RKO (cell line): ENCODE measurements around the gene SPAG6.

Experiments used
- DNase-seq: peaks from one replicate; pipeline ENCODE4 v3.0.0-alpha.2; 2016; ENCODE audit warnings: low spot score

Gene SPAG6

DNA sequence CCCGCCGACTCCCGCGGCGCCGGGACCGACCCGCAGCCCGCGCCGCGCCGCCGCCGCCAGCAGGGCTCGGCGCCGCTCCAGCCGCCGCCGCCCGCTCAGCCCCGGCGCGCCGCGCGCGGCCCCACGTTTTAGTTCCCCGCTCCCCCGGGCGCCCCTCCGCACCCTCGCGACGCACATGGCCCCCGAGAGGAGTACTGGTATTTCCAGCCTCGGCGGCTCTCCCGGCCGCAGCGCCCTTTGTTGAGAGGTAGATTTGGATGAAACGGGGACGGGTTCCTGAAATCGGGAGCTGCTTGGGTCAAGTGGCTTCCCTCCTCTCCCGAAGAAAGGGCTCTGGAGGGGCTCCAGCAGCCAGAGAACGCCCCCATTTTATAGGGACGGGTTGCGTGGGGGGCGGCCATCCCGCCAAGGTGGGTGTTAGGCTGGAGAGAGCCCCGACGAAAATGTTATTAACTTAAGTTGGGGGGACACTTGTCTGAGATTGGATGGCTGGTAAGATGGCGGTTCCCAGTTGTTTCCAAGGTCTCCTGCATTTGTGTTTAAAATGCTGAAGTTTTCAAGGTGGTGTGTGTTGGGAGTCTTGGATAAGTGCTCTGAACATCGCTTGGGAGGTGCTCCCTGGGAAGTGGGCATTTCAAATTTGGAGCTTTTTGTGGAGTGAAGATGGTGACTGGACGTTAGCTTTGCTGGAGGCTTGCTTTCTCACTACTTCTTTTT is 23.2 kb upstream of the SPAG6 start:
- DNase-seq: peak; percentile 58

DNA sequence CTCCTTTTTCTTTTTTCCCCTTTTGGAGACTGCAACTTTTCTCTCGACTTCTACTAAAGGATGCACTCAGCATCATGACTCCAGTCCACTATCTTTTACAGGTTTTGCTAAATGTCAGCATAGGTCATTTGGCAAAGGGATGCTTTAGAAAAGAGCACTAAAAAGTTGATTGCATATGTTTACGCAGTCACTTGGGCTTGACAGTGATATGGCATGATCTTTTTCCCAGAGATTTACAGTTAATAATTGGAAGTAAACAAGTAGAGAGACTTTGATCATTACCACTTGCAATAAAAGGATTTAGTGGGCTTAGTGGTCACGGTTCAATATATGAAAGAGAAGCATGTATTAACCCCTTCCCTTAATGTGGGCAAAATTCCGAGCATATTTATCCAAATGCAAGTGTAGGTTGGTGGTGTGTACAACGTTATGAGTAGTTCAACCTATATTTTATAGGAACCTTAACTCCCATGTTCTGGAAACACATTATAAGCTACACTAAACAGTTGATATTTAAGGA is 22.6 kb upstream of the SPAG6 start:
- DNase-seq: peak; percentile 44

DNA sequence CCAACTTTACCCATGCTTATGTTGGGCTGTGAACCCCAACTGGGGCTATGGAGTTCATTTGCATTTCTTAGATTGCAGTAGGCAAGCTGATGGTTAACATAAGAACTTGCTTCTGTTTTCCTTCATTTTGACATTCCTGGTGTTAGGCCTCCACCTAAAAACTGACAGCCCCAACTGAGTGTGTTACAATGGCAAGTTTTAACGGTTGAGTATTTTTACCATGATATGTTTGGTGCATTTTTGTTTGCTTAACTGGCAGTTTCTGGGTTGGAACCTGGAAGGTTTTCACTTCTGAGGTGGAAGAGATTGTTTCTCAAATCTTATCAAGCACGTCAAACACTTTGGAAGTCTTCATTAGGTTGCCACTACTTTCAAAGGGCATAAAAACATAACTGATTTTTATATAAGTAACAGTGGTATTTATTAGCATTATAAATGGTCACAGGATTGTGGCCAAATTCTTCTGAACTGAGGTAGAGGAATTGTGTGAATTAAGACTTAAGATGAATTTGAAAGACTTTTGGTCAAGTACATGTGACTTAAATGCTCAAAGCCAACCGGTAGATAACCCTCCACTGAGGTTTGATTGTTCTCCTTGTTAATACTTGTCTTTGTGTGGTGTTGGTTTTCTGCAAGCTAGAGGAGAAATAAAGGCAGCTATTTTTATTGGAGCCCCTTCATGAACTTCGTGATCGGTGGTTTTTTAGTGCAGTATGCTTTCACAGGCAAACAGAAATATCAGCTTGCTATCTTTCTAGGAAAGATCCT is 21.6 kb upstream of the SPAG6 start:
- peak; percentile 37 for DNase-seq

DNA sequence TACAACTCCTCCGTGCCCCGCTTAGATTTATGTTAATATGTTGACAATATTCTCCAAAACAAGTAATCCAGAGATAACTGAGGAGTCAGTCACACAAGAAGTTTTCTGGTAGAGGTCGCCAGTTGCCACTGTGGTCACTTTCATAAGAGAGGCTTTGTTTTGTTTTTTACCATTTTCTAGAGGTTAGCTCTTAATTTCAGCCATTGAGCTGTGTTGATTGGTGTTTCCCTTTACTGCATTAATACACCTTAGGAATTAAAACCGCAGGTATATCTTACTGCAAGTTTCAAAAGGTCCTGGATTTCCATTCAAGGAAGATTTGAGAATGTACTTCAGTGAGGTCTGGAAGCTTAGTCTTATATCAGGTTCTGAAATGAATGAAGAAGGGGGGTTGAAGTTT is 20.9 kb upstream of the SPAG6 start:
- peak; percentile 29 for DNase-seq

DNA sequence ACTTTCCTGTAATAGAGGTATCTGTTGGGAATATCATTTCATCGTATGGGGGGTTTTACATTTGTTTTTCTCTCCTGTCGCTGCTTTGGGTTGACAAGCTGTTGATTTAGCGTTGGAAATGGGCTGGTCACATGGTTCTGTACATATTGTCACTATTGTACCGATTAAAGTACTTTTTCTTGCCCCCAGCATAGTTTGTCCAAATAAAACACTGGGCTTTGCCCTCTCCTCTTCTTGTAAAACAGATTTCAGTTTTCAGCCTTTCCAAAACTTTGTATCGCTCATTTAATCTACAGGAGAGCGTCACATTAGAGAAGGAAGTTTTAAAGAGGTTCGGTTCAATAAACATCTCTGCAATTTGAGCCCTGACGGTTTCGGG is 20.4 kb upstream of the SPAG6 start:
- DNase-seq: peak; percentile 22

DNA sequence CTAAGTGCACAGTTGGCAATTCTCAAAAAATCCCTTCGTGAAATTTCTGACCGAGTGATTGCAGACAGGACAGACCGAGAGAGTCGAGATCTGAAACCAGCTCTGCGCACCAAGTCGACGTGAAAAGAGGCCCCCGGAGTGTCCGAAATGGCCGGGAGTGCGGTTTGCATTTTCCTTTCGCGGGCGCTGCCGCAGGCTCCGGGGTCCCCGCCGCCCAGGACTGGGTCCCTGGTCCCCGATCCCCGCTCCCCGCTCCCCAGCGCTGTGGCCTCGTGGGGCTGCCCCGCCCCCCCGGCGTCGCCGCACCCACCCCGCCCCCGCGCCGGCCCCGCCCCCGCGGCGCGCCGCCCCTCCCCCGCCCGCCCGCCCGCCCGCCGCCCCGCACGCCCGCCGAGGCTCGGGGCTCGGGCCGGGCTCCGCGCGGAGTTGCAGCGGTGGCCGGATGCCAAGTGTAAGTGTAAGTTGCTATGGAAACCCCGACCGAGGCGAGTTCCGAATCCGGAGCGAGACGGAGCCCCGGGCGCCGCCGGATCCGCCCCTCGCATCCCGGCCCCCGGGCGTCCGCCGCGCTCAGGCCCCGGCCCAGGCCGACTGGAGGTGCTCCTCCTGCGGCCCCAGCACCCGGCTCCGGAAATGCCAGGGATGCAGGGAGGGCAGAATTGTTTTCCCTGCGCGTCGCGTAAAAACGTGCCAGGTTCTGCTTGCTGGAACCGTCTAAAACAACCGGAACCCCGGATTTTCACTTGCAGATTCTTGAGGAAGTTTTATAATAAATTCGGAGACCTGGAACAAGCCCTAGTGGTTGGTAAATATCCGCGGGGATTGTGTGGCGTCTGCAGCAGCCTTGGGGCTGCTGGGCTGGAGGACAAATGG is 19.8 kb upstream of the SPAG6 start:
- peak; percentile 84 for DNase-seq

DNA sequence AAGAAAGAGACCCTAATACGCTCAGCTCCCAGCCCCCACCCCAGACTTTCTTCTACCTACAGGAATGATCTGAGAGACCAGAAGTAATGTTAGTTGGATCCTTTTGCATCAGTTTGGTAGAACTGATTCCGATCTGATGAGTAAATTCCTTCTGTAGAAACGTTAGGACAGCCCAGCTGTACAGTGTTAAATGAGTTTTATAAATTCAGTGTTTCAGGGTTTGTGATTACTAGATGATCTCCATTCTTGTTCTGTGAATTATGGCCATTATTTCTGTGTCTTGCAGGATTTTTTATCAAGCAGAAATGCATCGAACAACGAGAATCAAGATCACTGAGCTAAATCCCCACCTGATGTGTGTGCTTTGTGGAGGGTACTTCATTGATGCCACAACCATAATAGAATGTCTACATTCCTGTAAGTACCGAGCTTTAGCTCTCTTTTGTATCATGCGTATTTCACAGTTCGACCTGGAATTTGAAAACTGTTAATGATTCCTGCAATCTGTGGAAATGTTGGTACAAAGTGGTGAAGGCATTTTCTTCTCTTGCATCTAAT is 19.1 kb upstream of the SPAG6 start:
- DNase-seq: peak; percentile 58

DNA sequence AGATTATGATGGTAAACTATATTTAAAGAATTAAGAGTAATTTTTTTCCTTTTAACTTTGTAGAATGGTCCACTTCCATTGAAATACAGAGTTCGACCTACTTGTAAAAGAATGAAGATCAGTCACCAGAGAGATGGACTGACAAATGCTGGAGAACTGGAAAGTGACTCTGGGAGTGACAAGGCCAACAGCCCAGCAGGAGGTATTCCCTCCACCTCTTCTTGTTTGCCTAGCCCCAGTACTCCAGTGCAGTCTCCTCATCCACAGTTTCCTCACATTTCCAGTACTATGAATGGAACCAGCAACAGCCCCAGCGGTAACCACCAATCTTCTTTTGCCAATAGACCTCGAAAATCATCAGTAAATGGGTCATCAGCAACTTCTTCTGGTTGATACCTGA is 16.1 kb upstream of the SPAG6 start:
- no peak for DNase-seq

DNA sequence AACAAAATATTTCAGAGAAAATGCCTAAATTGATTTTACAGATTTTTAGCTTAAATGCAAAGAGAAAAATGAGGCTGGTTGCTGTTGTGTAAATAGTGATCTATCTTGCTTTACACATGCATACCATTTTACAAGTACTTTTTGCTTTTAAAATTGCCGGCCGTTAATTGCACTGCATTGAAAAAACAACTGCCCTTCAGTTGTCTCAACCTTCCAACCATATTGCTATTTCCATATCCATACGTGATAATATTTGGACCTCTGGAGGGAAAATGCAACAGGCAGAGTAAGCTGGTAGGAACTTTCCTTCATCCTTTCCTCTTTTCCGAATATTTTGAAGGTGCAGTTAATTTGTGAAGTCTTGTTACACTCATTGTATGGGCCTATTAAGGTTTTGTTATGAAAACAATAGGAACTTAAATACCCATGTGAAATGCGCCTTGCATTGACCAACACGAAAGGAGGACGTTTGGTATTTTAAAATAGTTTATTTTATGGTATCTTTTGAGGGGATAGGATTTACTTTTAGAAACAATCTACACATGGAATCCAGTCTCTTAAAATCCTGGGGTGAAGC is 13.1 kb upstream of the SPAG6 start:
- DNase-seq: no peak

DNA sequence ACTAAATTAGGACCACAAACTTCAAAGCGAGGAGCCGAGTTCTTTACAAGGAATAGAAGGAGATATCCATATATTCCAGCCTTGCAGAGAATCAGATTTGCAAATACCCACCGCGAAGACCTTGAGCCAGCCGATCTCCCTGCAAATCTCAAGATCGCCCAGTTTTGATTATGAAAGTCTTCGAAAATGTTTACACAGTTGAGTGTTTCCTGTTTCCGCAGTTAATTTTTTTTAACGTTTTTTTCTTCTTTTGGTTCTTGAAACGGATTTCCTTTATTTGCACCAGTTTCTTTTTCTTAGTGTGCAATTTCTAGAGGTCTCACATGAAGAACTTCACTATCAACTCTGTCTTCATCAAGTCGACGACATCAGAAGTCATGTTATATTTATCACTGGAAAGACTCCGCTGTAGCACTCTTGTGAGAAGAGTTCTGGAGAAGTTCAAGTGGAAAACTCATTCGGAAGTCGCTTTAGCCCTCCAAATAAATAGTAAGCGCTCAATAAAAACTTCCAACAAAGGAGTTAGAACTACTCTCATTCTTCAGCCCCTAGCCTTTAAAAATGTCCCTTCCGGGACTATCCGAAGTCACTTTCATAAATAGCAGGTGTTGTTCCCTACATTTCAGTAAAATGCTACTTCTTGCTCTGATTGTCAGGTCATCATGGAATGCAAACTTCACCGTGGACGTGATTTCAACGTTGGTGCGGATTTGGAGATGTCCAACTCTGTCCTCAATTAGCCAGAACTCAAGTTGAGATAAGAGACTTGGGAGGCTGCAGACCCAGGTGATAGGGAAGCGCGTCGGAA is 11.9 kb upstream of the SPAG6 start:
- DNase-seq: no peak

DNA sequence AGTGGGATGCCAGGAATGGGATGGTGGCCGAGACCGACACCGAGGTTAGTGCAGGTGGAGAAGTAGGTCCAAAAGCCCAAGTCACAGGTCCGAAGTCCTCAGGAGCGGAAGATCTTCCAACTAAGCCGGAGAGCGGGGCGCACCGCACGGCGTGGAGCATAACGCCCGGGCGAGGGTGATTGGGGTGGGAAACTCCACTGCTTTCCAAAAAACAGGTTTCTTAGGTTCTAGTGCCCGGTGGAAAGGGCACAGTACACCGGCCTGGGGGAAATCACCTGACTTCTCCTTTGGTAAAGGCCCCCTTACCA is 11.4 kb upstream of the SPAG6 start:
- no peak for DNase-seq

DNA sequence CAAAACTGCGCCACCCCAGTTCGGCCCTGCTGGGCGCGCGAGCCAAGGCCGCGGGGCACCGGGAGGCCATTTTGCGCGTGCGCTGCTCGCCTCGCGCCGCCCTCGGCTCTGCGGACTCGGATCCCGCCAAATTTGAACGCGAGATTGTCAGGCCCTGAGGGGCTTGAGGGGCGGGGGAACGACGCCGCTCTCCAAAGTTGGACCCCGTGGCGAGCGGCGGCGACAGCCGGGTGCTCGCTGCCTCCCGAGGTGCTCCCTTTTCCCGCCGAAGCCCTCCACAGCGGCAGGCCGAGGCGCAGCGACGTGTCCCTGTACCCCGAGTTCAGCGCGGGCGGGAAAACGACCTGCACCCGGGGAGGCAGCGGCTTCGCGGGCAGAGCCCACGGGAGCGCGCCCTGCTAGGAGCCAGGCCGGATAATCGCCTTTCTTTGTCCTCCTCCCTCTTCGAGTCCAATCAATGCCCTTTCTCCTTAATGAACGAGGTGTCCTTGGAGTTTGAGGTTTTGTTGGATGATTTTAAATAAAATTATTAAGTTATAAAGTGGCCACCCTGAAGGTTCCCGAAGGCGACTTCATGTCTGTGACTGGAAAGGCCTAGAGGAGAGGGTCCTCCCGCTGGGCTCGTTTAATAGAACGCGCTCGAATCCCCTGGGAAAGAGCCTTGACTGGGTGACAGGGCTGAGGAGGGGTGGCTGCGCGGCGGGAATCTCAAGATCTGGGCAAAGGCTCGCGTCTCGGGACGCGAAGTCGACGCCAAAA is 10.7 kb upstream of the SPAG6 start:
- no peak for DNase-seq

DNA sequence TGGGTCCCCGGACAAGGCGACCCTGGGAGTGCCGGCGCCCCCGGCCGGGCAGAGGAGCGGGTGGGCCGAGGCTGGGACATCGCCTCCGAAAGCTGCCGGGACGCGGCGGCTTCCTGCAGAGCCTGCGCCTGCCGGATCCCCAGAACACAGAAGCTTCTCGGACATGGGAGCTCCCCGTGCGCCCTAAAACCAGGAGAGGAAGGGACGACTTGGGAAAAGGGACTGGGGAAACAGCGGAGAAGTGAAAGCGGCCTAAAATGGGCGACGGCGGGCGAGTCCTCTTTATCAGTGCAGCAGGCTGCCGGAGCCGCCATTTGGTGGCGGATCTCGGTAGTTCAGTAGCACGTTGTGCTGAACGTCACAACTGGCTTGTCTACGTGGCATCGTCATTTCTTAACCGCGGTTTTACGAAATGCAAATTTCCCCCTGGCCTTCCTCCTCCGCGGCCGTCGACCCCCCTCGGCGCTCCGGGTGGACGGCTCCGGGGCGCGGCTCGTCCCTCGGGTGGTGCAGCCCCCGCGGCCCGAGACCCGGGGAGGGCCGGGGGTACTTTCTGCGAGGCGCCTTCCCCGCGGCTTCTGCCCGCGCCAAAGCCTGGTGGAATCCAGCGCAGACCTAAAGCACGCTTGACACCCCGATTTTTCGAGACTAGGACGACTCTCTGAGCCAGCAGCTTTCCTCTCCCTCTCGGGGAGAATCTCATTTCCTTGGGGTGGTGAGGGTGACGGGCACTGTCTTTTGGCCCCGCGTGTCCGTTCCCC is 9.9 kb upstream of the SPAG6 start:
- no peak for DNase-seq

DNA sequence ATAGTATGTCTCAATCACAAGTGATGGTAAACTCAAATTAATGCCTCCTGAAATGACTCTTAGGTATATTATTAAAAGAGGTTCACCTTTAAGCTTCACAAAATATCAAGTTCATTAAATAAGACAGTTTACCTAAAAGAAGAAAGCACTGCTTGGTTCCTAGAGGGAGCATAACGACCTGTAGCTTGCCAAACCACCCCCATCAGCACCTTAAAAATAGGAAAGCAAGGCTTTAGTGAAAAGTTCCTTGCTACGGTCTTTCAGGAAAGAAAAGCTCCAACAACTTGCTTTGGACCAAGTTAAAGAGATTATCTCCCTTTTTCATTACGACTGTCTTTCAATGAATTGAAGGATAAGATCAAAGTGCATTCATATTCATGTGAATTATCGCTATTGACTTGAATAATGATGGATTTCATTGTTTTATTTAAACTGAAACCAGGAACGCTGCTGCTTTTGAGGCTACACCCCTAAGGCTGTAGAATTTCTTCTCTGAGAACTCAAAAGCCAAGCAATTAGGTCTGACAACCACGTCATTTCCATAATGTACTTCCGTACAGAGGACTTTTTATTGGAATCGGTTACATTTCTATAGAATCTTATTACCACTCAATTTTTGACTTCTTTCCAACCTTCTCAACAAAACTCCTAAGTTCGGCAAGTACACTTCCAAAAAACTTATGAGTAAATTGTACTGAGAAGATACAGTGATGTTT is 7.0 kb upstream of the SPAG6 start:
- DNase-seq: peak; percentile 11

DNA sequence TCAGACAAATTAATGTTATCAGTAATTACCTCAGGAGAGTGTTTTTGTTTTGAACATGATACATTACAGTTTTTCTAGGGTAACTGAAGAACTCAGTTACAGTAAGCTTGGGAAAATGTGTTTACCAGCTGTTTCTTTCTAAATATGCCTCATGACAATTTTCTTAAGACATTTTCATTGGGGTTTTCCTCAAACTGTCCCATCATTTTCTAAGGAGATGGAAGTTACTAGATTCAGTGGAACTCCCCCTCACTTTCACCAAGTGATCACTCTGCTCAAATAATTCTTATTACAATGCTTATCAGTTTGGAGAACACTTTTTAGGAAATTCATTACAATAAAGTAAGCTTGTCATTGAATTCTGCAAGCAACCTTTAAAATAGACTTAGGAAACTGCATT is 6.4 kb upstream of the SPAG6 start:
- no peak for DNase-seq

DNA sequence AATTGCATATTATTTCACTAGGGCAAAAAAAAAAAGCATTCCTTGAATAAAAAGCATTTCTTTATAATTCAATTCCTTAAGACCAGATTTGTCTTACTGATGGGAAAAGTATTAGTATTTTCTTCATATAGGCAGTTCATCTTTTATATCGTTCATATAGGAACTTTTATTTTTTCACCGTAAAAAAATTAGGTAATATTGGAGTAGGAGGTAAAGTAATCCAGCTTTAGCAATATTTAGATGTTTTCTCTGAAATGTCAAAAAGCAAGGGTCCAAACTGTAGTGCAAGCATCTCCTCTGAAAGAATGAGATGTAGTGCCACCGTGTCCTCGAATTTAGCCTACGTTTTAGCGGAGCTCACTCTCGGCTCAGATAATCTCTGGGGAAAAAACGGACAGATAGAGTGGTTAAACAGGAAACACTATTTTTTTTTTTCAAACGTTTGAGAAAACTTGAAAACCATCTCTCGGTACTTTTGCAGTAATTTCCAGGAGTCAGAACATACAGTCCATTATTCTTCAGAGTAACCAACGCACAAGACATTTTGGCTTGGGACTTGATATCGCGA is 5.5 kb upstream of the SPAG6 start:
- no peak for DNase-seq

DNA sequence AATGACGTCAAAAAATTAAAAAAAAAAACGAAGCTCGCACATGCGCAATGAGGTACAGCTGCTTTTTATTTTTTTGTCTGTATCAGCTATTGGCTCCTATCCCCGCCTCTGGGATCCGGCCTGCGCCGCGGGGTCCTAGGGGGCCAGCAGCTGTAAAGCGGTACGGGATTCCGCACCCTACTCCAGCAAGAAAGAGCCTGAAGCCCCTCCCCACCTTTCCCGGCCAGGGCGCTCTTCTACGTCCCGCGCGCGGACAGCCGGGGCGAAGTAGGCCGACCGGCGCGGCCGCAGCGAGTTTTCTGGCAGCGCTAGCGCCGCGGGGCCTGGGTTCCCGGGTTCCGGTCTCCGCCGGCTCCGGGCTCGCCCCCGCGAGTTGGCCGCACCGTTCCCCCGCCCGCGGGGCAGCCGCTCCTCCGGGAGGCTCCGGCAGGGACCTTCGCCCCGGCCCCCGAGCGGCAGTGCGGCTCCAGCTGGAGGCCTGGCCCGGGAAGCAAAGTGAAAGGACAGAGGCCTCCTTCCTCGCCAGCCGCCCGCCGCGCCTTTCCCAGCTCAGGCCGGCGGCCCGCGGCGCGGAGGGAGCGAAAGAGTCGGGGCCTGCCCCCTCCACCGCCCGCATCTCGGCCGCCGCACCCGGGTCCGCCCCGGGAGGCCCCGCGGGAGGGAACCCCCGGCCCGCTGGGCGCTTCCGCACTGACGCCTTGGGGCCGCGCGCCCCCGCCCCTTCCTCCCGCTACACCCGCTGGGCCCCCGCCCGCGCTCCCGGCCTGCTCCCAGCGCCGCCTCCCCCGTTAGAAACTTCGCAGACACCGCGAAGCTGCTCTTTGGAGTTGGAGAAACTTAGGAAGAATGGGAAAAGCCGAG is 4.7 kb upstream of the SPAG6 start:
- DNase-seq: peak; percentile 90
